B cell (primary cell): ENCODE results near the gene GTPBP3. TPM values are rescaled to one million over a fixed set of nuclear protein-coding genes. Genes with fewer than 3 reads are reported as not detected.

Experiments
- ATAC-seq: fragments of 200-7000 bp; cut with Tn5 transposase; one replicate; pipeline ENCODE4 v1.10.0; 2021; ENCODE audit warnings: low read depth, mild to moderate bottlenecking, moderate number of reproducible peaks, moderate library complexity
- CTCF ChIA-PET: fragments of 350-600 bp; sonication (Branson Sonifier 250); formaldehyde crosslinking; loops from one replicate; lab custom pipeline; 2021; ENCODE audit warnings: antibody characterized with exemption, inconsistent platforms; lab: Charles Lee
- POLR2A ChIA-PET: fragments of 350-600 bp; sonication (Branson Sonifier 250); formaldehyde crosslinking; loops from one replicate; lab custom pipeline; 2021; ENCODE audit warnings: antibody characterized with exemption; lab: Charles Lee
- DNase-seq: peaks from one replicate; pipeline ENCODE4 v3.0.0; 2013
- H2AFZ ChIP-seq: 2 replicates; pipeline ENCODE4 v1.6.1; 2012; ENCODE audit warnings: mild to moderate bottlenecking, low read depth, low read length; ENCODE audit not compliant: insufficient read depth, poor library complexity, severe bottlenecking
- H3K27ac ChIP-seq, 2 donors: 1 replicate in 1 of 2; 2 replicates in 1 of 2; pipeline ENCODE4 v1.5.1; 2012 to 2013; ENCODE audit warnings: low read length in 2 of 2, mild to moderate bottlenecking in 2 of 2, moderate library complexity in 1 of 2
- H3K27me3 ChIP-seq, 4 experiments: fragments of 200-600 bp in 1 of 4; sonication (generic) in 1 of 4; replicated peaks in 1 of 4; 1 replicate in 2 of 4; 2 replicates in 2 of 4; pipeline versions ENCODE4 v1.6.1 to v1.7.0; 2013 to 2016; ENCODE audit warnings: low read length in 3 of 4, mild to moderate bottlenecking in 2 of 4, mixed read lengths in 1 of 4, moderate library complexity in 1 of 4; ENCODE audit not compliant: insufficient read depth in 4 of 4, control insufficient read depth in 3 of 4; ENCODE audit errors: control extremely low read depth in 1 of 4
- H3K36me3 ChIP-seq, 2 experiments: replicated peaks in 1 of 2; 1 replicate in 1 of 2; 2 replicates in 1 of 2; pipeline versions ENCODE4 v1.6.1 to v1.7.1; 2013; ENCODE audit warnings: low read length in 1 of 2; ENCODE audit not compliant: insufficient read depth in 2 of 2, control insufficient read depth in 1 of 2; ENCODE audit errors: control extremely low read depth in 1 of 2, extremely low read depth in 1 of 2
- H3K4me1 ChIP-seq, 2 donors: fragments of 200-600 bp in 1 of 2; sonication (generic) in 1 of 2; 1 replicate in 1 of 2; 2 replicates in 1 of 2; pipeline versions ENCODE4 v1.5.1 to v1.6.1; 2013 to 2017; ENCODE audit warnings: low read length in 2 of 2; ENCODE audit not compliant: control insufficient read depth in 2 of 2, insufficient read depth in 2 of 2
- H3K4me2 ChIP-seq: replicated peaks from 2 replicates; pipeline ENCODE3; 2012; ENCODE audit warnings: mild to moderate bottlenecking, low read depth, low read length; ENCODE audit not compliant: poor library complexity, severe bottlenecking
- H3K4me3 ChIP-seq, 5 experiments: fragments of 200-600 bp in 1 of 5; sonication (generic) in 1 of 5; 1 replicate in 3 of 5; 2 replicates in 2 of 5; pipeline versions ENCODE4 v1.5.1 to v1.7.0; 2011 to 2016; ENCODE audit warnings: low read length in 4 of 5, mild to moderate bottlenecking in 4 of 5, low read depth in 2 of 5, control low read depth in 1 of 5, moderate library complexity in 1 of 5; ENCODE audit not compliant: insufficient read depth in 1 of 5; ENCODE audit errors: control extremely low read depth in 1 of 5, extremely low read depth in 1 of 5
- H3K79me2 ChIP-seq: fragments of 200-600 bp; sonication (generic); one replicate; pipeline ENCODE4 v1.6.0; 2016; ENCODE audit warnings: low read length; ENCODE audit not compliant: control insufficient read depth, insufficient read depth
- H3K9ac ChIP-seq: fragments of 200-600 bp; sonication (generic); 2 replicates; pipeline ENCODE4 v1.6.1; 2017; ENCODE audit warnings: mild to moderate bottlenecking, low read length, moderate library complexity
- H3K9me3 ChIP-seq, 3 donors: one replicate each; pipeline versions ENCODE4 v1.6.1 to v1.7.1; 2013; ENCODE audit warnings: low read length in 2 of 3; ENCODE audit not compliant: control insufficient read depth in 2 of 3, insufficient read depth in 1 of 3; ENCODE audit errors: control extremely low read depth in 1 of 3
- H4K20me1 ChIP-seq: 2 replicates; pipeline ENCODE4 v1.6.0; 2012; ENCODE audit warnings: mild to moderate bottlenecking, low read length; ENCODE audit not compliant: insufficient read depth, control insufficient read depth, poor library complexity, severe bottlenecking
- H3K27ac Mint-ChIP-seq: one replicate; pipeline ENCODE4 v1.8.0; 2021; ENCODE audit warnings: mixed read lengths
- H3K27me3 Mint-ChIP-seq: one replicate; pipeline ENCODE4 v1.8.0; 2021; ENCODE audit warnings: mixed read lengths
- H3K4me1 Mint-ChIP-seq: one replicate; pipeline ENCODE4 v1.8.0; 2021; ENCODE audit warnings: mixed read lengths
- H3K4me3 Mint-ChIP-seq: one replicate; pipeline ENCODE4 v1.8.0; 2021; ENCODE audit warnings: mixed read lengths
- H3K9me3 Mint-ChIP-seq: one replicate; pipeline ENCODE4 v1.8.0; 2022; ENCODE audit warnings: mixed read lengths; ENCODE audit not compliant: insufficient read depth
- CTCF ChIP-seq: fragments of 200-600 bp; IDR thresholded peaks from one replicate; pipeline ENCODE4 v1.8.0; 2022; ENCODE audit warnings: antibody characterized with exemption, mild to moderate bottlenecking
- EZH2 ChIP-seq: IDR thresholded peaks from 2 replicates; pipeline ENCODE4 v1.6.1; 2012; ENCODE audit warnings: borderline replicate concordance, low read depth, mild to moderate bottlenecking, moderate library complexity, low read length; ENCODE audit not compliant: insufficient read depth, poor library complexity, severe bottlenecking
- WGBS: methylation state at CpG from one replicate; pipeline ENCODE4 v1.1.5; 2013; ENCODE audit warnings: missing lambda C conversion rate; ENCODE audit not compliant: insufficient coverage; 5-methylcytosine and 5-hydroxymethylcytosine counted together
- intact Hi-C: fragments of 100-400 bp; cut with micrococcal nuclease; formaldehyde crosslinking; loops from one replicate; pipeline ENCODE4 v1.10.0; 2022
- polyA plus RNA-seq: library from polyadenylated mRNA; depleted of rRNA; stranded (reverse); fragments of >200 nt; gene quantifications from 2 replicates; pipeline ENCODE4 v1.2.3, GENCODE V29; 2012
- total RNA-seq, 2 donors: library from RNA; stranded (reverse); fragments of 120-200 nt in 1 of 2; gene quantifications; 1 replicate in 1 of 2; 2 replicates in 1 of 2; pipeline versions ENCODE4 v1.2.3 to v1.2.4, GENCODE V29; 2013 to 2022

GTPBP3 gene
- total and polyA plus RNA-seq, 2 donors (not counting 1 experiment from before 2014, with no cell fraction given): 41.6 to 44.9 TPM

GRCh38 chr19:17329366-17330261, 7.7 kb upstream of the GTPBP3 start:
- Histone ChIP-seq H4K20me1 (no peaks in the 10 kb centered on the region), H3K9me3 (peaks cover 0 to 10% (median 0%) of the 10 kb centered on the region in 3 donors), H3K4me1 (peaks cover 19 to 21% of the 10 kb centered on the region in 2 donors), H3K36me3 (no peaks in the 10 kb centered on the region), H2AFZ (peak overlapping the region; percentile 90), H3K4me3 (peak overlapping the region in 3 of 5 experiments; percentile 64 to 70 (median 66)), H3K27me3 (peaks cover 0 to 25% (median 1%) of the 10 kb centered on the region in 4 experiments), H3K79me2 (no peaks in the 10 kb centered on the region), H3K9ac (peak overlapping the region; percentile 65), H3K27ac (no peak overlapping the region), H3K4me2 (peak overlapping the region; percentile 97)
- H3K27me3 Mint-ChIP-seq: peaks cover 6% of the 10 kb centered on the region
- no peaks in the 10 kb centered on the region for H3K9me3 Mint-ChIP-seq
- DNase-seq (peak; percentile 28), ATAC-seq (no peak)
- ChIA-PET CTCF (interaction anchor here (1.3 kb wide), 1 partner anchor 42 kb away, joined by 3 read pairs; no protein-coding TSS in a partner anchor), POLR2A (interaction anchor here (1.0 kb wide), 1 partner anchor 24 kb away, joined by 8 read pairs; the partner anchor contains the start of gene MRPL34)
- intact Hi-C loops: no loop called here
- TF ChIP-seq EZH2 (no peak), CTCF (no peak)
- no peak overlapping the region for H3K27ac Mint-ChIP-seq
- peak overlapping the region; percentile 60 for H3K4me3 Mint-ChIP-seq
- whole genome bisulfite sequencing: 70% methylated on average over 48 of the region's 51 CpGs
- peaks cover 23% of the 10 kb centered on the region for H3K4me1 Mint-ChIP-seq
